Mucosa of rectum (tissue), 2 donors: ENCODE measurements around the gene NMT1.

ENCODE experiments used
- H3K27ac ChIP-seq, 2 donors: one replicate each; pipeline ENCODE4 v1.7.0; 2013; ENCODE audit warnings: inconsistent platforms in 2 of 2, low read depth in 2 of 2, low read length in 2 of 2
- H3K27me3 ChIP-seq, 2 donors: one replicate each; pipeline ENCODE4 v1.7.0; 2013; ENCODE audit warnings: low read length in 2 of 2; ENCODE audit not compliant: control insufficient read depth in 2 of 2, insufficient read depth in 2 of 2
- H3K36me3 ChIP-seq, 2 donors: one replicate each; pipeline ENCODE4 v1.7.0; 2013; ENCODE audit warnings: low read length in 2 of 2; ENCODE audit not compliant: control insufficient read depth in 2 of 2, insufficient read depth in 2 of 2
- H3K4me1 ChIP-seq, 2 donors: one replicate each; pipeline ENCODE4 v1.7.0; 2013; ENCODE audit warnings: low read length in 2 of 2, mild to moderate bottlenecking in 1 of 2; ENCODE audit not compliant: control insufficient read depth in 2 of 2, insufficient read depth in 2 of 2
- H3K4me3 ChIP-seq, 2 donors: one replicate each; pipeline ENCODE4 v1.7.0; 2013; ENCODE audit warnings: low read length in 2 of 2
- H3K9ac ChIP-seq, 2 donors: one replicate each; pipeline ENCODE4 v1.7.0; 2013; ENCODE audit warnings: low read length in 2 of 2, low read depth in 1 of 2, mild to moderate bottlenecking in 1 of 2
- H3K9me3 ChIP-seq, 2 donors: one replicate each; pipeline ENCODE4 v1.7.0; 2013; ENCODE audit warnings: low read length in 2 of 2; ENCODE audit not compliant: control insufficient read depth in 2 of 2
- donor health status: healthy.
- donor health status: Normal muscosa, but diverticular disease.

The NMT1 gene

GRCh38 chr17:45116434-45117016 lies 55.4 kb downstream of the NMT1 start:
- Histone ChIP-seq H3K27ac (no peak overlapping the region), H3K27me3 (no peaks in the 10 kb centered on the region), H3K4me3 (no peak overlapping the region), H3K9me3 (no peaks in the 10 kb centered on the region), H3K4me1 (no peaks in the 10 kb centered on the region), H3K36me3 (peaks cover 40 to 46% of the 10 kb centered on the region in 2 donors), H3K9ac (no peak overlapping the region)

- no peak overlapping the region for H3K9ac ChIP-seq
- H3K9me3 ChIP-seq, result no peaks in the 10 kb centered on the region
- H3K27ac ChIP-seq, result no peak overlapping the region
- H3K27me3 ChIP-seq, result no peaks in the 10 kb centered on the region
- no peak overlapping the region for H3K4me3 ChIP-seq
- H3K36me3 ChIP-seq, result peaks cover 40 to 46% of the 10 kb centered on the region in 2 donors
- peaks cover under 1 to 5% of the 10 kb centered on the region in 2 donors for H3K4me1 ChIP-seq
Measured at GRCh38 chr17:45117334-45117733, 56.2 kb downstream of the NMT1 start.

- no peaks in the 10 kb centered on the region for H3K27me3 ChIP-seq
- peaks cover 35 to 41% of the 10 kb centered on the region in 2 donors for H3K36me3 ChIP-seq
- no peak overlapping the region for H3K27ac ChIP-seq
- H3K4me1 ChIP-seq, result peaks cover 7 to 12% of the 10 kb centered on the region in 2 donors
- H3K4me3 ChIP-seq, result no peak overlapping the region
- H3K9ac ChIP-seq, result no peak overlapping the region
- H3K9me3 ChIP-seq, result no peaks in the 10 kb centered on the region
Measured at GRCh38 chr17:45117848-45118646, 56.9 kb downstream of the NMT1 start.

DNA sequence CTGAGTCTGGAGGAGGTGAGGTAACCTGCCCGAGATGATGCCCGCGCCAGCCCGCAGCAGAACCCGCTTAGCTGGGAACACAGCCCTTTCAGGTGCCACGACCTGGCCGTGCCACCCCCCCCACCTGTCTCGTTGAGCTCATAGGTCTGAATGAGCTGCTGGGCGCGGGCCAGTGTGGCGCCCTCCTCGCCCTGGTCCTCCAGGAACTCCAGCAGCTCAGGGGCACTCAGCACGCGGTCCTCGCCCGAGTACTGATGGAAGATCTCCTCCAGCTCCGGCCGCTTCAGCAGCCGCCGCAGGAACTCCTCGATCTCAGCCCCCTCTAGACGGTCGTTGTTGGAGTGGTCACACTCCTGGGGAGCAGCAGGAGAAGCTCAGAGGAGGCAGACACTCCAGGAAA lies 57.6 kb downstream of the NMT1 start:
- no peaks in the 10 kb centered on the region for H3K9me3 ChIP-seq
- peaks cover 29 to 35% of the 10 kb centered on the region in 2 donors for H3K36me3 ChIP-seq

DNA sequence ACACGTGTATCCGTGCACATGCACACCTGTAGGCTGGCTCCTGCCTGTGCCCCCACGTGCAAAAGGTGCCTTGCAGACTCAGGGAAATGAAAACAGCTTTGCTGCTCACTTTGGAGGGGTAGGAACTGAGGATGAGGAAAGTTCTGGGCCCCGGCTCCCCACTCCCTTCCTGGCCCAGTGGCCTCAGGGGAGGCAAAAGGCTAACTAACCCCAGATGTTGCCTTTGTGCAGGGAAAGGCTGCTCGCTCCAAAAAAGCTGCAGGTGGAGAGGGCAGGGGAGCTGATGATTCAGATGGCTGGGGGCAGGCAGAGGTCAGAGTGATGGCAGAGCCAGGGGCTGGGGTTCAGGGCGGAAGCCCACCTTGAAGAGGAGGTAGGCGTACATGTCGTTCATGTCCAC lies 58.8 kb downstream of the NMT1 start:
- H3K27me3 ChIP-seq, result no peaks in the 10 kb centered on the region
- peaks cover 27 to 30% of the 10 kb centered on the region in 2 donors for H3K4me1 ChIP-seq
- H3K36me3 ChIP-seq, result peaks cover 28 to 33% of the 10 kb centered on the region in 2 donors
- no peak overlapping the region for H3K4me3 ChIP-seq
- no peak overlapping the region for H3K27ac ChIP-seq
- H3K9ac ChIP-seq, result no peak overlapping the region
- H3K9me3 ChIP-seq, result no peaks in the 10 kb centered on the region

More for the DNA sequence above, 57.6 kb downstream of the NMT1 start:
- Histone ChIP-seq H3K27me3 (no peaks in the 10 kb centered on the region), H3K27ac (no peak overlapping the region), H3K4me1 (peaks cover 14 to 18% of the 10 kb centered on the region in 2 donors), H3K4me3 (no peak overlapping the region), H3K9ac (no peak overlapping the region)

- H3K27ac ChIP-seq, result no peak overlapping the region
- no peaks in the 10 kb centered on the region for H3K27me3 ChIP-seq
- H3K9ac ChIP-seq, result no peak overlapping the region
- peaks cover 25 to 32% of the 10 kb centered on the region in 2 donors for H3K36me3 ChIP-seq
- peaks cover 29 to 35% of the 10 kb centered on the region in 2 donors for H3K4me1 ChIP-seq
- no peak overlapping the region for H3K4me3 ChIP-seq
- no peaks in the 10 kb centered on the region for H3K9me3 ChIP-seq
Measured at GRCh38 chr17:45120558-45120957, 59.4 kb downstream of the NMT1 start.

- H3K4me3 ChIP-seq, result no peak overlapping the region
- H3K27me3 ChIP-seq, result no peaks in the 10 kb centered on the region
- H3K9ac ChIP-seq, result no peak overlapping the region
- peaks cover 31 to 35% of the 10 kb centered on the region in 2 donors for H3K4me1 ChIP-seq
- H3K36me3 ChIP-seq, result peaks cover 23 to 27% of the 10 kb centered on the region in 2 donors
- no peaks in the 10 kb centered on the region for H3K9me3 ChIP-seq
- no peak overlapping the region for H3K27ac ChIP-seq
Measured at GRCh38 chr17:45121055-45121454, 59.9 kb downstream of the NMT1 start.

GRCh38 chr17:45123076-45123770 lies 62.1 kb downstream of the NMT1 start:
- Histone ChIP-seq H3K27me3 (no peaks in the 10 kb centered on the region), H3K36me3 (peaks cover 12 to 15% of the 10 kb centered on the region in 2 donors), H3K9ac (peak overlapping the region in 1 of 2 donors; percentile 61), H3K27ac (peak overlapping the region; percentile 82 to 87), H3K9me3 (no peaks in the 10 kb centered on the region), H3K4me3 (no peak overlapping the region), H3K4me1 (peaks cover 48 to 50% of the 10 kb centered on the region in 2 donors)

GRCh38 chr17:45123930-45124796 lies 63.0 kb downstream of the NMT1 start:
- Histone ChIP-seq H3K36me3 (peaks cover 6 to 7% of the 10 kb centered on the region in 2 donors), H3K9me3 (no peaks in the 10 kb centered on the region), H3K4me3 (peak overlapping the region in 1 of 2 donors; percentile 20), H3K9ac (peak overlapping the region; percentile 41 to 61), H3K27ac (peak overlapping the region; percentile 82 to 87), H3K27me3 (no peaks in the 10 kb centered on the region), H3K4me1 (peaks cover 58 to 59% of the 10 kb centered on the region in 2 donors)
